HG02610 (cell line): ENCODE data around the gene PLEKHG3.

Experiments
- ATAC-seq: cut with Tn5 transposase; IDR thresholded peaks from one replicate; pipeline ENCODE4 v1.9.1; 2021; ENCODE audit warnings: mild to moderate bottlenecking, moderate library complexity; ENCODE audit not compliant: unreplicated experiment

Gene PLEKHG3

DNA sequence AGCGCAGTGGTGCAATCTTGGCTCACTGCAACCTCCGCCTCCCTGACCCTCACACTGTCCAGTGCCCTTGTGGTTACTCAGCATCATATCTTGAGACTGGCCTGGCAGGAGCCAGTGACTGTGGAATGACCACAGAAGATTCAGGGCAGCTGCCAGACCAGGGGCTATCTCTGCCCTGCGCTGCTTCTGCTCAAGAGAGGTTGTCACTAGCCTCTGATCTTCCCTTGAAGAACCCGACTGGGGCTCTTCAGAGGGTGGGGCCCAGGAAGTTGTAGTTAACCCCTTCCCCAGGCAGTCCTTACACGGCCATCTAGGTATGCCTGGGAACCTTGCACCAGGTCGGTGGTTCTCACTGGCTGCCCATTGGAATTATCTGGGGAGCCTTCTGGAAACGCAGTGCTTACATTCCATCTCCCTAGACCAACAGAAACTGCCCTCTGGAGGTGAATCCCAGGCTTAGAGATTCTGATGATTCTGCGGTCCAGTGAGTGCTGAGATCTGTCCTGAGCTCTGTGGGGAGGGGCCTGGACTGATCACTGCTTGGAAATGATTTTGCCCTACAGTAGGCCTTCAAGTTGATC, 41.4 kb downstream of the PLEKHG3 start:
- ATAC-seq: no peak

DNA sequence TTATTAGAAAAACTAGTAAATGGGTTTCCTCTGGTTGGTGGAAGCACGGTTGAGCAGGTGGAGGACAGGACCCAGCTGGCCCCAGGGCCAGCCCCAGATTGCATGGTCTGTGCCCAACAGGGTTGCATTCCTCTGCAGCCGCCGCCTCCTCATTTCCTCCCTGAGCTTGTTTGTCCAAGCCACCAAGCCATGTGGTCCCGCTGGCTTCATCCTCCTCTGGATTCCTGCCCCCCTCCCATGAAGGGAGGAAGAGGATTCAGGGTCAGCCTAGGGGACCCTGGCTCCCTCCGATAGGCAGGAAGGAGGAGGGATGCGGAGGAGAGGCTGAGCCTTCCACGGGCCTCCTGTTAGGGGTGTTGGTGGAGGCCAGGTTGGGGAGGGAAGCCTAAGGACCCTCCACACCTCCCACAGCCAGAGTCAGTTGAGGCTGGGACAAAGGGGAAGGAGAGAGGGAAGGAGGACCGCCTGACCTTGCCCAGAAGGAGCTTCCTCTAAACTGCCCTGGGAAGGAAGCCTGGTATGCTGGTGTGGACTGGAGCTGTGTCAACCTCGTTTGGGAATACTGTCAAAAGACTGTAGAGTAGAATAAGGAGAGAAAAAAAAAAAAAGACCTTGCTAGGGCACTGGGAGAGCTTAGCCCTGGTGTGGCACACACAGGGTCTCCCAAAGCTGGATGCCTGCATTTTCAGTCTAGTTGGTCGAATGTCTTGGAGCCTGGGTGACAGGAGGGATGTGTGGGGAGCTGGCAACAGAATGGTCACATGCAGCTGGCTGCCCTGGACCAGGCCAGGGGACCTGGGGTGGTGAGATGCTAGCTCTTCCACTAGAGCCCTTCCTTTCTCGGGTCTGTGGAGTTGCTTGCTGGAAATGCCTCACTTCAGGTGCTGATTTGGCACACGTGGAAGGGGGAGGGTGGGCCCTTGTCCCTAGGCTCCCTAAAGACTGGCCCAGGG, 42.4 kb downstream of the PLEKHG3 start:
- no peak for ATAC-seq

DNA sequence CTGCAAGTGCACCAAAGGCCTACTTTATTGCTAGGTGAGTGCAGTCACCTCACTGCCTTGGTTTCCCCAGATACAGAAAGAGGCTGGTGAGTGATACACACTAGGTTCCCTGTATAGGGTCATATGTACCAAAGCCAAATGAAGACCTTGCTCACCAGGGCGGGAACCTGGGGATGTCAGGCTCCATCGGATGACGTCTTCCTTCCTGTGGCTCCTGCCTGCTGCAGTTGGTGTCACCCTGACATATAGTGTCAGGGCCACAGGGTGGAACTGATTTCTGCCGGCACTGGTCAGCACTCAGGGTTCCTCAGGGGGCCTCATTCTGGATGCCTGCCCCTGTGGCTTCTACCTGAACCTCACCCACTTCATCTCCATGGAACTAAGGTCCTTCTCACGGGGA, 43.1 kb downstream of the PLEKHG3 start:
- no peak for ATAC-seq

DNA sequence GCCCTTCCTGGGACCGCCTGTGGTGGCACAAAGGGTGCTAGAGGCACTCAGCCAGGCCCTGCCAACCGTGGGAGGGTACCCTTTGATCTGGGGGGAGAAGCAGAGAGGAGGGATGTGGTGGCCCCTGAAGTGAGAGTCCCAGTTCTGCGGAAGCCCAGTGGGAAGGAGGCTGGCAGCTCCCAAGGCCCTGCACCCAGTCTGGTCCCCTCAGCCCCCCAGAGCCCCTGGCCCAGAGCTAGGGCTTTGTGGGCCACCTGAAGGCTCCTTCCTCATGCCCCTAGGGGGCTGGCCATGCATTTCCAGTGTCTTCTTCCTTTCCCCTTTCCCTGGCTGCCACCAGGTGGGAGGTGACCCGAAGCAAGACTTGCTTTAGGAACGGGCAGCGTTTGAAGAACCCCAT, 44.3 kb downstream of the PLEKHG3 start:
- ATAC-seq: no peak

DNA sequence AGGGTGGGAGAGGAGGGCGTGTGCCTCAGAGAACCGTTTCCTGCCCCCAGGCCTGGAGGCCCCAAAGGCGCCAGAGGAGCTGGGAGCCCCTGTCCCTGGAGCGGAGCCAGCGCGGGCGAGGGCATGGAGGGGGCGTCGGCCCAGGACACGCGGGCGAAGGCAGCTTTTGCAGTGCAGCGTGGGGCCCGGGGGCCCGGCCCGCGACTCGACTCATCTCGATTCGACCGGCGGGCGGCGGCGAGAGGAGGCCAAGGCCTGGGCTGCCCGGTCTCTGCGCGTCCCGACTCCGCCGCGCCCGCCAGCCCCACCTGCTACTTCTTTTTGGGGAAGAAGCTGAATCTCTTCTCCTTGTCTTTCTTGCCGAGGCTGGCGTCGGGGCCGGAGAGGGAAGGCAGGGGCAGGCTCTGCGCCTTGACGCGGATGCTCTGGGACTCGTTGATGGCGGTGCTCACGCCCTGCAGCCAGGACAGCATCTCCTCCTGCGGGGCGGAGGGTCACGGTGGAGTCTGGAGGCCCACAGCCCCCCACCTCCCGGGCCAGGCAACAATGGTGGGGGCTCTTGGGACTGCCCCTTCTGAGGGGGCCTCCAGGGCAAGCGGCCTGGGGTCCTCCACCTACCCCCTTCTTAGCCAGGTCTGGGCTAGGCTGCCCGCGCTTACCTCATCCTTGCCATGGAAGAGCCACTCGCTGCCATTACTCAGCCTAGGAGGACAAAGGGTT, 44.9 kb downstream of the PLEKHG3 start:
- ATAC-seq: no peak

DNA sequence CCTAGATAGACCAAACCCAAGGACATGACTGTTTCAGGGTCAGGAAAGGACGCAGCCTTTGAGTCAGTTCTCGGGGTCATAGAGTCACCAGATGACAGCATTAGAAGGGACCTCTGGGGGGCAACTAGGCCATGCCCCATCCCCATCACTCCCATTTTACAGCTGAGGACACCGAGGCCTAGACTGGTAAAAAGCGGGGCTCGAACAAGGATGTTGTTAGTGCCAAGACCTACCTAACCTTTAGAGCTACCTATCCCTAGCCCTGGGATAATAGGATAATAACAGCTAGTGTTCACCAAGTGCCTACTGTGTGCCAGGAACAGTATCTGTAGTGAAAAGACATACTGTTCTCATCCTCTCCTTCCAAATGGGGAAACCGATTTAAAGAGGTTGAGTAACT, 48.7 kb downstream of the PLEKHG3 start:
- no peak for ATAC-seq

DNA sequence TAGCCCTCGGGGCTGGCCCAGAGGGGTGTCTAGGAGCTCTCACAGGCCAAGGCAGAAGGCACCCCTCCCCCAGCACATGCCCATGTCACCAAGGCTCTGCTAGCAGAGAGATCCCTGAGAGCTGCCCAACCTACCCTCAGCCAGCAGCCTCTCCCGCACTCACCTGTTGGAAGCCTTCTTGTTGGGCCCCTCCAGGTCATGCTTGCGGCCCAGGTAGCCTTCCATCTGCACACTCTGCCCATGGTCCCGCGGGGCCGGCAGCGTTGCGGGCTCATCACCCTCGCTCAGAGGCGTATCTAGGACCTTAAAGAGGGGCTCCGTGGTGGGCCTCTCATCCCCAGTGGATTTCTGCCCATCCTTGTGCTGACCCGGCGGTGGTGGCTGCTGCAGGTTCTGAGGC, 49.1 kb downstream of the PLEKHG3 start:
- ATAC-seq: no peak

DNA sequence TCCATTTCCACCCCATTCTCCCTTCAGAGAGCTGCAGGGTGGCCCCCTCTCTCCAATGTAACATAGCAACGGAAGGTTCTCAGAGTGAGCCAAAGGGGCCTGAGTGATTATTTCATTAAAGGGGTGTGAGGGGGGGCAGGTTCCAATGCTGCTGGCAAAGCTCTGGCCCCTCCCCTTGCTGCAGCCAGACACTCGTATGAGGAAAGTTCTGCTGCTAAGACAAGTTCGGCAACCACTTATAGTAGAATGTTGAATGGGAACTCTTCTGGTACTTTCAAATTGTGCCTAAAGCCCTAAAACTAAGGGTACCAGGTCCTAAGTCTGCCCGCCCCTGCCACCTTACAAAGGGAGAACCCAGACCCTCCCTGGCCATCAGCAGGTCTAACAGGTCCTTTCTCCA, 49.8 kb downstream of the PLEKHG3 start:
- ATAC-seq: no peak

DNA sequence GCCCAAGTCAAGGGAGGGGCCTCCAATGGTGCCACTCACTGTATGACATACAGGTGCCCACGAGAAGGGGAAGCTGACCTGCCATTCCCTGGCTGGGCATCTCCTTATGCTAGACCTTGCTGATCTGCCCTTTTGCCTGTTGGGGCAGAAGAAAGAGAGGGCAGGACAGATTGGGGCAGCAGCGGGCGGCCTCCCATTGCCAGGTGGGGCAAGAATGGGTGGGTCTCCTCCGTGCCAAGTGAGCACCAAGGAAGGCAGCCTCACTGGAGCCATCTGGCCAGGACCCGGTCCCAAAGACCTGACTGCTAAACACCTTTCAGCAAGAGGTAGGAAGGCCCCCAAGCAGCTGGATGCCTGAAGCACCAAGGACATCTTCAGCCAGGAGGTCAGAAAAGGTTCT, 50.5 kb downstream of the PLEKHG3 start:
- ATAC-seq: no peak

DNA sequence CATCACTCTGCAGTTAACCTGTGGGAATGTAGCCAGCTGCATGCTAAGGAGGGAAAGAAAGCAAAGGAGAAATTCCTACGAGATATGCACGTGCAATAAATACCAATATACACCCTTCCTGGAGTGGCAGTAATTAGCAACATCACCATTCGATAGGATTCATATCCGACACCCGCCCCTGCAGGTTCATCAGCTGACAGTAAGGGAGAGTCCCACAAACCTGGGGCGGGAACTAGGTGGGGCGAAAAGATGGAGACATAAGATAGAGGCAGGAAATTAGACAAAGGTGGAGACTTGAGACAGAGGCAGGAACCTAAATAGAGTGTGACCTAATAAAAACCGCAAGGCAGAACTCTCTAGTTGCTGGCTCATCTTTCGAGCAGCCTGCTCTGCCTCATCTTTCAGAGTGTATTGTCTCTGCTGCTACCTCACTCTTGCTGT, 51.6 kb downstream of the PLEKHG3 start:
- no peak for ATAC-seq

DNA sequence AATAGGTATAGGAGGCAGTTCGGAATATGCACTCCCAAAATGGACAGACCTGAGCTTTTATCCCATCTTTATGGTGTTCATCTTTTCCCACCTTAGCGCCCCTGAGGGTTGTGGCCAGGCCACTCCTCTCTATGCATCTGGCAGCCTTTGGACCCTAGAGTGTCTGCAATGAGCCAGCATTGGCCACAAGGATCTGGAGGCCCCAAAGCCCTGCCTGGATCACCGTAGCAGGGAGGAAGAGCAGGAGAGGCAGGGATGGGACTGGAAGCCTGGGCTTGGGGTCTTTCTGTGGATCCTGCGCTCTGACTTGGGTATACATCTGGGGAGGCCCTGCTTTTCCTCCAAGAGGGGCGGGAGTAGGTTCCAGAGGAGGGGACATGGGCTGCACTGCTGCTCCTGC, 52.5 kb downstream of the PLEKHG3 start:
- no peak for ATAC-seq

DNA sequence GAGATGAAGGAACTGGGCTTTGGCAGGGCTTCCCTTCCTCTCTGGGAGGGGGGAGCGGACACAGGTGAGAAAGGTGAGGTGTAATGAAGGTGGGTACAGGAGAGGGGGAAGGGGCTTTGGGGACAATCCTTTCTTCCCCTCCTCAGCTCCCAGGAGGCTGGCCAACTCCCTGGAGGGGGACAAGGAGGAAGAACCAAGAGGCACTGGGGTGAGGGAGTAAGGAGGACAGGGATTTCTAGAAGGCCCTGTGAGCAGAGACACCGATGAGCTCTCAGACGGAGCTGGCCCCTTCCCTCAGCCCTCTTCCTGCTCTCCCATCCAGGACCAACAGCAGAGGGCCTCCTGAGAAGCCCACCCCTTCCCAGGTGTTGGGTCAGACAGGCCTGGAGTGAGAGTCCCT, 53.4 kb downstream of the PLEKHG3 start:
- no peak for ATAC-seq

DNA sequence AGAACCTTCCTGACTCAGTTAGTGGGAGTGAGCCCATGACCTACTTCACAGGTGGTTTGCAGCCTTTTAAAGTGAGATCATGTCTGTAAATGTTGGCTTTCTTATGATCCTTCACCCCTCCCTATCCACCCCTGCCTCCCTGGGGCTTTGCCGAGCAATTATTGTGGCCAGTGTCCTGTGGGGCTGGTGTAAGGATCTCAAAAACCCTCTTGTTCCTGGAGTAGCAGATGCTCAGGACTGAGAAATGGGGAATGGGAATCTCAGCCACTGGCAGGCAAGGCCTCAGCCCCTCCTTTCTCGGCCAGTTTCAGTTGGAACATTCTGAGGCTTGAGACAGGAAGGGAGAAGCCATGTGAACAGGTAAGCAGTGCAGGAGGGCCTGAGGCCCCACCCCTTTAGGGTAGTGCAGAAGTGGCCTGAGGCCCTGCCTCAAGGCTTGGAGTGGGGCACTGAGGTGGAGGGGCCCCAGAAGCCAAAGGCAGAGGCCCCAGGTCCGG, 53.8 kb downstream of the PLEKHG3 start:
- ATAC-seq: no peak

DNA sequence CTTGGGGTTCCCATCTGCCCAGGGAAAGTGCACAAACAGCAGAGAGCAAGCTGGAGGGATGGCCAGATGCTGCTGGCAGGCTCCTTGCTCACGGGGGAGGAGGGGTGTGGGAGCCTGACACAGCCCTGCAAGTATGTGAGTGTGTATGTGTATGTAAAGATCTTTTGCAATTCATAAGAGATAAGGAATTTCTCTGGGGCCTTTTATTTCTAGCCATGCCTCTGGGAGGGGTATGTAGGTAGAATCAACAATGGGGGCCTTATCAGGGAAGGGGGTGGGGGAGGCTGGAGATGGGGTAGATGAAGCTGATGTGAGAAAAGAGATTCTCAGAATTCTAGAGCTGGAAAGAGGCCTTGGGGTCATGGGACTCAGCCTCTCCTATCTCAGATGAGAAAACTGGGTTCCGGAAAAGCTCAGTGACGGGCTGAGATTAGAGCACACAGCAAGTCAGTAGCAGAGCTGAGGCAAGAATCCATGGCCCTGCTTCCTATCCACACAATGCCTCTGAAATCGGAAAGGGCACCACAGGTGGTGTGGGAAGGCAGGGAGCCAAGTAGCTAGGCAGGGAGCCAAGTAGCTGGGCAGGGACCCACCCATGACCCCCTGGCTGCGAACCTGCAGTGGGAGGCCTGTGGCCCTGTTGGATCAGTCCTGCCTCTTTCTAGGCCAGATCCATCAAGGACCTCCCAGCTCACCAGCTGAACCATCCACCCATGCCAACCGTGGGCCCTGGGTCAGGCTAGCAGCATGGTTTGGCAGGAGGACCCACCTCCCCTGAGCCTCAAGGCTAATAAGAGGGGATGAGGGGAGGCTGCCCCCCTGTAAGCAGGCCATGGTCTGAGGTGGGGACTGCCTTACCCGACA, 54.7 kb downstream of the PLEKHG3 start:
- ATAC-seq: no peak

DNA sequence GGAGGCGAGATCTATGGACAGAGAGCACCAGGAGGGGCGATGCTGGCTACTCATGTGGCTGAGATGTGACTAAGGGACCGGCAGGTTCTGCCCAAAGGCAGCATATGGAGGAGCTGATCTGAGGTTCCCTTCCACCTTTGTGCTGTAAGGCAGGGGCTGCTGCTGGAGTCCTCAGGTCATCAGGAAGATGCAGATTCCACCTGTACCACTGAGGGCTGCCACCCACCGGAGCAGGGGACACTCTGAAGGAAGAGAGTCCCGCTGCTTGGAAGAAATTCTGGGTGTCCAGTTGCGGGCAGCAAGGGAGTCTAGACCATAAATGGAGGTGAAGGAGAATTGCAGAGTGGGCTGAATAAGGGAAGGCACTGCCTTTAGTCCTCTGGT, 55.3 kb downstream of the PLEKHG3 start:
- no peak for ATAC-seq

DNA sequence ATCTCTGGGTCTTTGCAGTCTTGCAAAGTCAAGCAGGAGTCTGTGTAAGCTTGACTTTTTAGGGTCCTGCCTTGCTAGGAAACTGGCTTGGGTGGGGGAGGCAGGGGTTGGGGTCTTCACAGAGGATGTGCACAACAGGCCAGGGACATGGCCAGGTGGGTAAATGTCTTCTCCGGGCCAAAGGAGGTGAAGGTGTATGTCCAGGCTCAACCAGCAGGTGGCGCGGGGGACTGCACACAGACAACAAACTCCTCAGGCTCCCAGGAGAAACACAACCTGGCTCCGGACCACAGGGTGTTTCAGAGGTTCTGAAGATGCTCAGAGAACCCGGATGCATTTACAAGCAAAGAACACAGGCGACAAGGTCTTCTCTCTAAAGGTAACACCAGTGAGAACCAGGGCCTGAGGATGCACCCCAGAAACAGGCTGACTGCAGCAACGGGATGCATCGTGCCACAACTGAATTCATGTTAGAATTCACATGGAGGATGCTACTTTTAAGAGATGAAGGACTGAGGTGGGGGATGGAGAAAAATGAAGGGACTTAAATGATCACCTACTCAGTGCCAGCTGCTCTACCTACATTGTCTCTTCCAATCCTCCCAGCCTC, 56.0 kb downstream of the PLEKHG3 start:
- ATAC-seq: no peak

DNA sequence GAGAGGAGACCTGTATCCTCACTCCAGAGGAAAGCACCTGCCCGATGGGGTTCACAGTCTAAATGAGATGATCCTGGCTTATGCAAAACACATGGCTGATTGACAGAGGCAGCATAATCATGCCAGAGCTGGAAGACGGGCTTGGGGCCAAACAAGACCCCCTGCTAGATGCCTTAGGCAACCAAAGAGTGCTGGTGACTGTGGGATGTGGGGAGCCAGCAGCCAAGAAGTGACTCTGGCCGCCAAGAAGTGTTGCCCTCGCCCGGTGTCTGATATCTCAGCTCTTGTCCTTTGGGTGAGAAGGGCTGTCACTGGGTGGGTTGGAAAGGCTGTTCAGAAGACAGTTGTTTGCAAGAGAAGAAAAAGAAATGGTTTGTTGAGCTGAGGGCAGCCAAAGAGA, 56.7 kb downstream of the PLEKHG3 start:
- ATAC-seq: no peak

DNA sequence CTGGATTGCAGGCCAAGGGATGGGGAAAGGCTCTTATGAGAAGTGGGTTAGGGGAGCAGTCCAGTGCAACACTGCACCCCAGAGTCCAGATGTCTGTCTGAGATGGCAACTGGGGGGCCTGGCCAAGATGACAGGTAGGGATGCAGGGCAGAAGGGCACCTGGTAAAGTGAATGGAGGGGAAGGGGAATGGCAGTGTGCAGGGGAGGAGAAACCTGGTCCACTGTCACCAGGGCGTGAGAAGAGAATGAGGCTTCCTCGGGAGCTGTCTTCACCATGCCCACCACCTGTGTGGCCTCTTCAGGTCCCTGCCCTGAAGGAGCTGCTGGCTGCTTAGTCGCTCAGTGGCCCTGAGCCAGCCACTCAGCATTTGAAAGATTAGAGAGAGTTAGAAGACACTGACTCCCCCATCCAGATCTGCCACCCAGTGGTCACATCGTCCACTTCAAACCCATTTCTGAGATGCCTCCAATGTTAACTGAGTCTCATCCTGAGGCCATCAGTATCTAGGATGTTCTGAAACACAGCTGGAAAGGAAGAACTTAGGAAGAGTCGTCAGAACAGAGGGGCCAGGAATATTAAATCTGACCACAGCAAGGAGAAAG, 57.3 kb downstream of the PLEKHG3 start:
- ATAC-seq: no peak

DNA sequence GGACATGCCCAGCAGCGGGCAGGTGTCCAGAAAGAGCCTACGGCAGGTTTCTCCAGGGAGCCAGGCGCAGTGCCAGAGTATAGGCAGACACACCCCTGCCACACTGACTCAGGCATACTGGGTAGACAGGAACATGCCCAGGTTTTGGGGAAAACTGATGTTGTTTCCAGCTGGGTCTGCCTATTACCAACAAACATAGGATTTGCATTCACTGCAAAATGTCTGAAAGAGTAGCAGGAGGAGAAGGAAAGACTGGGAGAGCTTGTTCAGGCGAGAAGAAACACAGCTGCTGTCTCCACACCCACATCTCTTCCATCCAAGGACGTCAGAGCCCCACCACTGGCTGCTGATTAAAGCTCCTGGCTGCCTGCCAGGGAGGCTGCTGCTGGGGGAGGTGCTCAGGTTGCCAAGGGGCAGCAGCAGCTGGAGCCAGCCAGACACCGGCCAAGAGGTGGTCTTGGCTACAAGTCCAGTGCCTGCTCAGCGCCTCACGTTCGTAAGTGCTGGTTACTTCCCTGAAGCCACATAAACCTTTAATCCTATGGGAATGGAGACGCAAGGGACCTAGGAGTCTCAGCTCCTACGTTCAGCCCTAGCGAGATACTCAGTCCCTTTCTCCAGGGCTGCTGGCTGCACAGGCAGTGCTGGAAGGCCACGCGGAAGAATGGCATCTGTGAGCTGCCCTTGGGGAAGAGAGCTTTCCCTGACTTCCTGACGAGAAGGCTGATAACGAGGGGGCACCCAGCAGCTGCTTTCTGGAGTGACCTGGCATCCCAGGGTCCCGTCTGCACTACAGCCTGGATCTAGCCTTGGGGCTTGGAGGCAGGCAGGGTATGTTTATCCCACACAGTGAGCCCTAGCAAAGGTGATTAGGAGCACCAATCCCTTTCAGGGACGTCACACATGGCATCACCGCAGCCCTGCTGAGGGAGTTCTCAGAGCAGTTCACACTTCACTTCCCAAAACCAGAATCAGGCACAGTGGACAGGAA, 58.1 kb downstream of the PLEKHG3 start:
- ATAC-seq: no peak
